A673 (cell line): ENCODE measurements around the gene CTNNA3. TPM values are rescaled to one million over a fixed set of nuclear protein-coding genes. Genes with fewer than 3 reads are reported as not detected.

Source experiments
- BruUV-seq: library from RNA; stranded (reverse); fragments of 400-500 nt; replicated peaks from 2 replicates; lab custom pipeline; 2021; lab: Mats Ljungman, UMichigan
- CTCF ChIA-PET: fragments of 300-600 bp; sonication (Branson Sonifier 250); formaldehyde crosslinking; loops from one replicate; lab custom pipeline; 2022; ENCODE audit warnings: antibody characterized with exemption; lab: Charles Lee
- POLR2A ChIA-PET: fragments of 300-600 bp; sonication (Branson Sonifier 250); formaldehyde crosslinking; loops from one replicate; lab custom pipeline; 2022; ENCODE audit warnings: antibody characterized with exemption; ENCODE audit not compliant: low non-redundant PET; lab: Charles Lee
- DNase-seq: peaks from one replicate; pipeline ENCODE4 v3.0.0-alpha.2; 2015; ENCODE audit warnings: low spot score
- H3K27ac ChIP-seq: fragments of 200-600 bp; sonication (generic); 2 replicates; pipeline ENCODE4 v1.5.1; 2016; ENCODE audit warnings: mixed run types, low read depth, mild to moderate bottlenecking, mixed read lengths, antibody characterized with exemption, low read length; ENCODE audit not compliant: poor library complexity, severe bottlenecking
- H3K27me3 ChIP-seq: fragments of 200-600 bp; sonication (generic); replicated peaks from 2 replicates; pipeline ENCODE4 v1.6.1; 2017; ENCODE audit warnings: mixed run types, low read depth, mild to moderate bottlenecking, mixed read lengths, antibody characterized with exemption, low read length; ENCODE audit not compliant: insufficient read depth, poor library complexity
- H3K36me3 ChIP-seq: fragments of 200-600 bp; sonication (generic); 2 replicates; pipeline ENCODE4 v1.6.1; 2016; ENCODE audit warnings: mixed run types, mild to moderate bottlenecking, mixed read lengths, antibody characterized with exemption, low read length; ENCODE audit not compliant: insufficient read depth, poor library complexity, severe bottlenecking
- H3K4me1 ChIP-seq: fragments of 200-600 bp; sonication (generic); 2 replicates; pipeline ENCODE4 v1.6.1; 2017; ENCODE audit warnings: mixed run types, mild to moderate bottlenecking, mixed read lengths, antibody characterized with exemption, low read length; ENCODE audit not compliant: insufficient read depth, poor library complexity, severe bottlenecking
- H3K4me3 ChIP-seq: fragments of 200-600 bp; sonication (generic); 2 replicates; pipeline ENCODE4 v1.5.1; 2016; ENCODE audit warnings: low read depth, mixed run types, mild to moderate bottlenecking, mixed read lengths, low read length; ENCODE audit not compliant: poor library complexity, severe bottlenecking
- H3K9me3 ChIP-seq: fragments of 200-600 bp; sonication (generic); 2 replicates; pipeline ENCODE4 v1.6.1; 2016; ENCODE audit warnings: mixed run types, low read depth, mild to moderate bottlenecking, mixed read lengths, antibody characterized with exemption, low read length; ENCODE audit not compliant: poor library complexity, severe bottlenecking
- CTCF ChIP-seq: fragments of 300-800, 200-600 bp; sonication (generic); conservative IDR thresholded peaks from 2 replicates; pipeline ENCODE4 v1.5.1; 2017; ENCODE audit warnings: low read depth, mild to moderate bottlenecking, antibody characterized with exemption, low read length, moderate library complexity, mixed read lengths
- EZH2 ChIP-seq: fragments of 200-600 bp; sonication (generic); IDR thresholded peaks from 2 replicates; pipeline ENCODE4 v1.6.1; 2017; ENCODE audit warnings: borderline replicate concordance, low read depth, mild to moderate bottlenecking, mixed read lengths, antibody characterized with exemption, low read length; ENCODE audit not compliant: poor library complexity, severe bottlenecking
- intact Hi-C: fragments of 100-400 bp; cut with micrococcal nuclease; formaldehyde crosslinking; loops from one replicate; pipeline ENCODE4 v1.10.0; 2022; ENCODE audit not compliant: unreplicated experiment
- total RNA-seq: library from RNA; stranded (reverse); gene quantifications from 2 replicates; pipeline ENCODE4 v1.2.3, GENCODE V29; 2021

The CTNNA3 gene
- total RNA-seq, 1 experiment from 2014 or later: not detected

- DNase-seq: no peak
- intact Hi-C loops: no loop called here
- Histone ChIP-seq H3K4me1 (peaks cover 11% of the 10 kb centered on the region), H3K27ac (no peak overlapping the region), H3K27me3 (no peaks in the 10 kb centered on the region), H3K9me3 (no peaks in the 10 kb centered on the region), H3K36me3 (no peaks in the 10 kb centered on the region), H3K4me3 (no peak overlapping the region)
- BruUV-seq: no TSS peak
- ChIA-PET POLR2A (no interaction called here), CTCF (interaction anchor here (0.5 to 1.2 kb wide), 3 partner anchors 31 to 225 kb away, joined by 4 to 22 read pairs (median 4); no protein-coding TSS in a partner anchor)
- TF ChIP-seq EZH2 (no peak), CTCF (no peak)
These were observed 29.0 kb downstream of the CTNNA3 start for GRCh38 chr10:67667035-67667425.

GRCh38 chr10:67666416-67667034, 29.5 kb downstream of the CTNNA3 start:
- no peak for TF ChIP-seq EZH2
- TF ChIP-seq CTCF: peak; percentile 60
- Histone ChIP-seq H3K36me3 (no peaks in the 10 kb centered on the region), H3K9me3 (no peaks in the 10 kb centered on the region), H3K27me3 (no peaks in the 10 kb centered on the region), H3K27ac (no peak overlapping the region), H3K4me1 (peaks cover 11% of the 10 kb centered on the region), H3K4me3 (no peak overlapping the region)
- CTCF ChIA-PET: interaction anchor here (0.5 to 1.2 kb wide), 3 partner anchors 31 to 226 kb away, joined by 4 to 22 read pairs (median 4); no protein-coding TSS in a partner anchor
- BruUV-seq: no TSS peak
- intact Hi-C loops: loop anchor here (1.0 kb wide), 1 partner anchor 114 kb away; no protein-coding TSS in a partner anchor
- POLR2A ChIA-PET: no interaction called here
- peak; percentile 56 for DNase-seq

DNA sequence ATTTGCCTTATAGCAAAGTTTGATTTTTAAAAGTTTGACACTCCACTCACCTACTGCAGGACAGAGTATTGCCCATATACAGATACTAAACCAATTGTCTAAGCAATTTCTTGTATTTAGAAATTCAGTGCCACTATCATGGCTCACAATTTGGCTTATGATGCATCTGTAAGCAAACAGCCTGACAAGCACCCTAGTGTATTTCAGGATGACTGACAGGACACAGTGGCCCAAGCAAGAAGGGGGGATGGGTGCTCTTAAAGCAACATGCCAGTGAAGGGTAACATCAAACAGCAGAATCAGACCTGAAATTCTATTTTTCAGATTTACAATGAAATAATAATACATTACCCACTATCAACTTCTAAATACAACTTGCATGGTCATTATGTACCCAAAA, 30.5 kb downstream of the CTNNA3 start:
- ChIA-PET POLR2A (no interaction called here), CTCF (no interaction called here)
- peak; percentile 14 for DNase-seq
- Histone ChIP-seq H3K4me1 (peaks cover 11% of the 10 kb centered on the region), H3K36me3 (no peaks in the 10 kb centered on the region), H3K27me3 (no peaks in the 10 kb centered on the region), H3K9me3 (no peaks in the 10 kb centered on the region), H3K27ac (no peak overlapping the region), H3K4me3 (no peak overlapping the region)
- BruUV-seq: no TSS peak
- TF ChIP-seq CTCF (no peak), EZH2 (no peak)
- intact Hi-C loops: no loop called here
